Subcutaneous adipose tissue (tissue), 4 donors: ENCODE data around the gene TNFRSF21. TPM values are rescaled to one million over a fixed set of nuclear protein-coding genes. Genes with fewer than 3 reads are reported as not detected.

Source experiments
- CTCF ChIP-seq: fragments of 450-650 bp; IDR thresholded peaks from one replicate; pipeline ENCODE4 v1.5.1; 2016; ENCODE audit warnings: low read depth, mild to moderate bottlenecking, control low read depth, antibody characterized with exemption, moderate library complexity
- total RNA-seq, 4 donors: library from RNA; depleted of rRNA; stranded (reverse); fragments of >200 nt; gene quantifications; one replicate each; pipeline ENCODE4 v1.1.0, GENCODE V29; 2016

Gene TNFRSF21
- total RNA-seq, 4 donors from 2014 or later = 11.7 to 42.0 (median 20.1) TPM

DNA sequence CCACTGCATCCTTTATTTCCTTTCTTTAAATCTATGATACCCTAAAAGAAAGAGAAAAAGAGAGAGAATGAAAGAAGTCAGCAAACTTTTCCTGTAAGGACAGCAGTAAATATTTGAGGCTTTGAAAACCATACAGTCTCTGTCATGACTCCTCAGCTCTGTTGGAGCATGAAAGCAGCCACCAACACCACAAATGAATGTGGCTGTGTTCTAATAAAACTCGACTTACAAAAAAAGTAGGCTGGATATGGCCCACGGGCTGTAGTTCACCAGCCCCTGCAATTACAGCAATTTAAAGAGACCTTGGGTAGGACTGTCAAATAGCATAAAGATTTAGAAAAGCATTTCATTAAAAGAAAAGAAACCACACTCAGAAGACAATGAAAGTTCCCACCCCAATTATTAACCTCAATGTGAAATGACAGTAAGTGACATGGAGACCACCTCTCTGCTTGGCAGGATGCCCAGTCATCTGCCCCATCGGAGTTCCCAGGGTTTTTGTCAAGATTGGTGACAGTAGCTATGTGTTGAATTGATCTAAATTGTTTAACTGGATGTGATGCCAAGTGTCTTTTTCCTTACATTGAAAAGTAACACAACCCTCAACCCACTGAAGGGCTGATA lies 50.9 kb downstream of the TNFRSF21 start:
- TF ChIP-seq CTCF = no peak

DNA sequence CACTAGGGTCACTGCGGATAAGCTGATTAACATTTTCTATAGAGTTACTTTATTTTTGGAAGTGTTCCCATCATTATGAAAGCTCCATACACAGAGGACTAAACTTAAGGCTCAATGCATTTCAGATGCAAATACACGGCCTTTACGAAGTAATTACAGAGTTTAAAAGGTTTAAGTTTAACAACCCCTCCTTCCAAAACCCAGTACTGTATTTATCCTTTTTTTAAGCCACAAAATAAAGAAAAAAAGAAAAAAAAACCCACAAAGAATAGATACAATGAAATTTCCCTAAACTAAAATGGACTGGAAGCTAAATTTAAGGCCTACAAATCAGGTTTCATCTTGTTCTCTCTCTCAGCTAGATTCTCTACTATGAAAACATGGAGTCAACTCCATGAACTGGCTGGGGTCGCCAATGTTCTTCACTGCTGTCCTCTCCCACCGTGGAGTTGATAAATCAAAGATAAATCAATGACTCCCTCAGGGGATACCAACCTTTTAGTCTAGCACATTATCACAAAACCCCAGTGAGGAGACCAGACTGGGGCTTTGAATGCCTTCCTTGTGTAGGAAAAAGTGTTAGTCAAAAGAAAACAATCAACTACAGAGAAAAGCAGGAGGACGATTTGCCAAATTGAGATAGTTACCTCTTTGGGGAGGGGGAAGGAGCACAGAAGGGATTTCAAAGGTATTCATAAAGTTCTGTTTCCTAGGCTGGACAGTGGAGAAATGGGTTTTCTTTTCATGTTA lies 52.5 kb downstream of the TNFRSF21 start:
- no peak for TF ChIP-seq CTCF

- no peak for TF ChIP-seq CTCF
These were observed 53.3 kb downstream of the TNFRSF21 start for GRCh38 chr6:47256361-47256760.

DNA sequence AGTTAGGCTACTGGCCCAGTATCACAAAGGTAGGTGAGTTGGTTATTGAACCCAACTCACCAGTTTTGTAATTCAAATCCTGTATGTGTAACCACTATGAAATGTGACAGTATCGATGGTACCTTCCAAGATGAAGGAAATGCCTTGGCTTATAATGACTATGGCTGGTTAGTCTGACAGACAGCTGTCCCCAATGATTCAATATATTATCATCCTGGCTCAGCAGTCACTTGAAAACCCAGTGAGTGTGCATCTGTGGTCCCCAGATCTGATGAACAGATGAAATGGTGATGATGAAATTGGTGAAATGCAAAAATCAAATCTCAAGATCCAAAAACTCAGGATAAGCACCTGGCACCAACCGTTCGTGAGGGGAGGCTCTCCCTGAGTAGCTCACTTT lies 54.8 kb downstream of the TNFRSF21 start:
- TF ChIP-seq CTCF = no peak

DNA sequence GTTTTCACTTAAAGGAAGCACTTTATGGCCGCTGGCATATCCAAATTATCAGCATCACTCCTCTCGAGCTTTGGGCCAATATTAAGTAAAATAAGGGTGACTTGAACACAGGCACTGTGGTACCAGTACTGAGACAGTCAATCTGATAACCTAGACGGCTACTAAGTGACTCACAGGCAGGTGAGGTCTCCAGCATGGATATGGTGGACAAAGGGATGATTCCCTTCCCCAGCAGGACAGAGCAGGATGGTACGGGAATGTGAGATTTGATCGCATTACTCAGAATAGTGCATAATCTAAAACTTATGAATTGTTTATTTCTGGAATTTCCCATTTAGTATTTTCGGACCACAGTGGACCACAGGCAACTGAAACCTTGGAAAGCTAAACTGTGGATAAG lies 55.7 kb downstream of the TNFRSF21 start:
- no peak for TF ChIP-seq CTCF

- TF ChIP-seq CTCF = no peak
These were observed 56.6 kb downstream of the TNFRSF21 start for GRCh38 chr6:47253136-47253535.

DNA sequence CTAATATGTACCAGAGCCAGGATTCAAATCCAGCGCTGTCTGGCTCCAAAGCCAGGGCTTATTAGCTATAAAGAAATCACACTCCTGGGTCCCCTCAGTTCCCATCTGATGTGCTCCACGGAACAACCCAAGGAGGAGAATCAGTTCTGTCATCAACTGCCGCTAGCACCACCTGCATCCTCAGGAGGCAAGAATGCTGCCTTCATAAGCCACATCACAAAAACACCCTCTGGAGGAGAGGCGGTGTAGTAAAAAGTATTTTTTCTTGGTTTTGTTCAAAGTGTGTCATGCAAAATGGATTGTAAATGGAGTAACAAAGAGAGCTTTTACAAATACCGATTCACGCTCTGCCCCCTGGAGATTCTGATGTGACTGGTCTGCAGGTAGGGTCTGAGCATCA lies 57.1 kb downstream of the TNFRSF21 start:
- no peak for TF ChIP-seq CTCF
